ENCODE measurements around the gene YAF2.

GRCh38 chr12:42124764-42125387, 113.2 kb downstream of the YAF2 start:
- TF ChIP-seq CTCF (conservative IDR thresholded peaks at IDR 0.05) (no peak), ZFX (IDR thresholded peaks at IDR 0.05) (no peak)
